MG63 (cell line): ENCODE measurements around the gene ARID3B. TPM values are rescaled to one million over a fixed set of nuclear protein-coding genes. Genes with fewer than 3 reads are reported as not detected.
A peak's percentile ranks its signal among the peaks of the same experiment; 100 is the strongest.
"Not testable (repeated sequence)": the region's sequence is repeated elsewhere in the genome, so short reads cannot be mapped to it uniquely, and the experiment has no call there.

ENCODE experiments used
- DNase-seq: peaks from one replicate; pipeline ENCODE4 v3.0.0-alpha.2; 2020
- H3K27me3 ChIP-seq: fragments of 250-450 bp; sonication (Bioruptor Pico); 2 replicates; pipeline ENCODE4 v1.5.1; 2020; ENCODE audit warnings: mild to moderate bottlenecking, moderate library complexity
- H3K36me3 ChIP-seq: fragments of 250-450 bp; sonication (Bioruptor Pico); 2 replicates; pipeline ENCODE4 v1.5.1; 2020; ENCODE audit warnings: mild to moderate bottlenecking, moderate library complexity
- H3K4me3 ChIP-seq: fragments of 250-450 bp; sonication (Bioruptor Pico); 2 replicates; pipeline ENCODE4 v1.5.1; 2020; ENCODE audit warnings: mild to moderate bottlenecking, moderate library complexity
- H3K9me3 ChIP-seq: fragments of 250-450 bp; sonication (Bioruptor Pico); 2 replicates; pipeline ENCODE4 v1.5.1; 2020; ENCODE audit warnings: mild to moderate bottlenecking, moderate library complexity
- total RNA-seq: library from RNA; depleted of rRNA; stranded (reverse); fragments of >200 nt; shearing (Covaris generic); gene quantifications from 2 replicates; pipeline ENCODE4 v1.2.3, GENCODE V29; 2014; ENCODE audit warnings: low replicate concordance

Gene ARID3B
- total RNA-seq, 1 experiment from 2014 or later = 1.3 TPM

DNA sequence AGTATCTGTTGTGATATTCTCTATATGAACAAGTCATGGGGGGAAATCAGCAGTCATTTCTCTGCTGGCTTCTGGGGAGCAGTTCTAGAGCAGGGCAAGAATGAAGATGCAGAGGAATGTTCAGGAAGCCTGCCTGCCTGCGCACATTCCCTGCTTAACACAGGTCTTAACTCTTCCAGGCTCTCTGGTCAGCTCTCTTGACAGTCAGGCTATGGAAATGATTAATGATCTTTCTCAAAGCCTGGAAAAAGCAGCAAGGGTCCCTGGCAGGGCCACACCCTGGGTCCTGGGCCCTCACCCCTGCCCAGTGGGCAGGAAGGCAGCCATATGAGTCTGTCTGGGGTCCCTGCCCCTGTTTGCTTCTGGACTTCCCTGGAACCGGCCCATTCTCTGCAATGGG, 43.2 kb downstream of the ARID3B start:
- H3K27me3 ChIP-seq = no peaks in the 10 kb centered on the region
- H3K9me3 ChIP-seq = no peaks in the 10 kb centered on the region

GRCh38 chr15:74584779-74585178, 43.8 kb downstream of the ARID3B start:
- no peaks in the 10 kb centered on the region for H3K27me3 ChIP-seq
- H3K36me3 ChIP-seq = peaks cover 10% of the 10 kb centered on the region
- no peak for DNase-seq
- no peaks in the 10 kb centered on the region for H3K9me3 ChIP-seq
- H3K4me3 ChIP-seq = no peak overlapping the region

More for the DNA sequence above, 43.2 kb downstream of the ARID3B start:
- no peak overlapping the region for H3K4me3 ChIP-seq
- H3K36me3 ChIP-seq = peaks cover 7% of the 10 kb centered on the region; the same call in 1 of the 2 replicates
- DNase-seq = no peak

DNA sequence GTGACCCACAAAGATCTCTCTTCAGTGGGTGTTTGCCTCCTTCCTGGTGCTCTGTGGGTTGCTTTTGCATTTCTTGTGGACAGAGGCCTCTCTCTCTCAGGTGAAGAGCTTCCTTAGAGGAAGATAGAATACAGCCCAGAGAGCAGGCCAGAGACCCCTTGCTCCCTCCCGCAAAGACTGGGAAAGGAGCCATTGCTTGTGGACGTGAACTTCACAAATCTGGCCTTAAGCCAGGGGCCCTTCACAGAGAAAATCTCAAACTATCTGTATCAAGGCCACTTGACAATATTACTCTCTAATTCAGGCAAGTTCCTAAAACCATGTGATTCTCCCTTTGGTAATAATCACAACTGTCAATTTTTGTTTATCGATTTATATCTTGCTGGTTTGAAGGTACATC, 44.2 kb downstream of the ARID3B start:
- Histone ChIP-seq H3K36me3 (peaks cover 14% of the 10 kb centered on the region), H3K9me3 (no peaks in the 10 kb centered on the region), H3K27me3 (no peaks in the 10 kb centered on the region), H3K4me3 (no peak overlapping the region)
- DNase-seq = no peak

DNA sequence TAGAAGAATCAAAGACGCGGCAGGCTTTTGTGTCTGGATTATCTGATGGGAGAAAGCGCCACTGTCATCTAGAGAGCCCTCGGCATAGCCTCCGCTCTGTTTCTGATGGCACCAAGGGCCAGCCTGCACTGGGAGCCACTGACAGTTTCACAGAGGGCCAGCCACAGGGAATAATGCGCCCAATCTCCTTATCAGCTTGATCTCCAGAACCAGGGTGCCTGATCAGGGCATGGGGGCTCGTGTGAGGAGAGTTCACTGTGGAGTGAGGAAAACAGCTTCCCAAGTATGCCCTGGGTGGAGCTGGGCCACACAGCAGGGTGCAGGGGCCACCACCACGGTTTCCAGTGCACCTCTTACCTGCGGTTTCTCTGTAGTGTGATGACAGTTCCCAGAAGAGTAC, 44.8 kb downstream of the ARID3B start:
- Histone ChIP-seq H3K9me3 (no peaks in the 10 kb centered on the region), H3K27me3 (no peaks in the 10 kb centered on the region), H3K36me3 (peaks cover 17% of the 10 kb centered on the region), H3K4me3 (no peak overlapping the region)
- no peak for DNase-seq

GRCh38 chr15:74589826-74590225, 48.8 kb downstream of the ARID3B start:
- no peaks in the 10 kb centered on the region for H3K9me3 ChIP-seq
- DNase-seq = no peak
- H3K4me3 ChIP-seq = no peak overlapping the region
- H3K36me3 ChIP-seq = peaks cover 14% of the 10 kb centered on the region
- no peaks in the 10 kb centered on the region for H3K27me3 ChIP-seq

DNA sequence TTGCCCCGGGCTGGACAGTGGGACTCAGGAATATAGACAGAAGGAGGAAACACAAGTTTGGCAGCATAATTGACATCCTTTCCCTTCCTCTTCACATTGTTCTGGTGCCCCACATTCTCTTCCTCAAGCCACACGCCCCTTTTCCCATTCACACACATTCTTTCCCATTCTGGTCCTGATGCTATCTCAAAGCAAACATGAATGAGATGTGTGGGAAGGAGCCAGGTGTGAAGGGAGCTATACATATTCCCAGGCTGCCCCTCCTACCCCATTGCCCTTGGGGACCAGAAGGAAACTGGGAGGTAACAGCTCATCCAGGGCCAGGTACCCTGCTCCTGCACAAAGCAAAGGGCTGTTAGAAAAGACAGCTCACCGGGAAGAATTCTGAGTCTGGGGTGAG, 51.2 kb downstream of the ARID3B start:
- Histone ChIP-seq H3K27me3 (no peaks in the 10 kb centered on the region), H3K36me3 (peaks cover 11% of the 10 kb centered on the region), H3K4me3 (no peak overlapping the region), H3K9me3 (no peaks in the 10 kb centered on the region)
- DNase-seq = no peak

GRCh38 chr15:74593122-74593521, 52.1 kb downstream of the ARID3B start:
- peaks cover 11% of the 10 kb centered on the region for H3K36me3 ChIP-seq
- DNase-seq = no peak
- H3K27me3 ChIP-seq = no peaks in the 10 kb centered on the region
- H3K4me3 ChIP-seq = no peak overlapping the region
- no peaks in the 10 kb centered on the region for H3K9me3 ChIP-seq

GRCh38 chr15:74594455-74594854, 53.4 kb downstream of the ARID3B start:
- no peak for DNase-seq
- Histone ChIP-seq H3K9me3 (no peaks in the 10 kb centered on the region), H3K36me3 (peaks cover 10% of the 10 kb centered on the region), H3K27me3 (no peaks in the 10 kb centered on the region), H3K4me3 (no peak overlapping the region)

GRCh38 chr15:74595271-74595670, 54.3 kb downstream of the ARID3B start:
- H3K36me3 ChIP-seq = peaks cover 3% of the 10 kb centered on the region
- no peak overlapping the region for H3K4me3 ChIP-seq
- no peak for DNase-seq
- H3K27me3 ChIP-seq = no peaks in the 10 kb centered on the region
- H3K9me3 ChIP-seq = no peaks in the 10 kb centered on the region

DNA sequence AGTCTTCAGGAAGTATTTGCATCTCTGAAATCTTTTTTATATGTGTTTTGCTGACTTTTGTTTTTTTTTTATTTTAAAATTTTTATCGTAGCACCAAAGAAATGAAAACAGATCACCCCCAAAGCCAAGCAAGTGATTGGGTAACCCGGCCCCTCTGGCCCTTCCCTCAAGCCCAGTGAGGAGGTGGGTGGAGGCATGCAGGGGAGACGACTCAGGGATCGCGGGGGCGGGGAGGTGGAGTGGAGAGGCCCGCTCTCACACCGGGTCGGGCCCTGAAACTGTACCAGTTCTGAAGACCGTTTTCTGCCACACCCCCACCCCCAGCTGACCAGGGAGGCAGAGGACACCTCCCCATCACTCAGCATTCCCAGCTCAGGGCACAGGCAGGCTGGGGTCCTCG, 55.7 kb downstream of the ARID3B start:
- not testable (repeated sequence) for H3K36me3 ChIP-seq, H3K9me3 ChIP-seq, H3K4me3 ChIP-seq, DNase-seq, H3K27me3 ChIP-seq

DNA sequence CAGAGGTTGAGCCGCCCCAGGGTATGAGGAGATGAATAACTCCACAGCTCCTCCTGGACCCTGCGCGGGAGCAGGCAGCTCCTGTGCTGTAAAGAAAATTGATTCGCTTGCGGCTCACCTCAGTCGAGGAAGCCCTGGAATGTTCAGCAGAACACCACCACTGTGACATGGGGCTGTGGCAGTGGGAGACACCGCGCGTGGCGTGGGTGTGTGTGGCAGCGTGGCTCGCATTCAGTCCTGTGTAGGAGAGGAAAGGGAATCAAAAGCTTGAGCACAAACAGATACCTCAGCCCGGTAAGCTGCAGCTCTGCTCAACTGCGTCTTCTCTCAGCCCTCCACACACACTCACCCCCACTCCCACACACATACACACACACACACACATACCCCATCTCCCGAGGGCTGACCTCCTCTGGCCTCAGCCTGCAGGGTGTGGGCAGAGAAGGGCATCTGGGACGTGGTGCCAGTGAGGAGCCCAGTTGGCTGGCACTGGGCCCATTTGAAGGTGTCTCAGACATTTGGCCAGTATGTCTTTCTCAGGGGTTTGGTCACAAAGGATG, 56.2 kb downstream of the ARID3B start:
- H3K9me3 ChIP-seq, H3K36me3 ChIP-seq, DNase-seq, H3K4me3 ChIP-seq, H3K27me3 ChIP-seq: not testable (repeated sequence)

DNA sequence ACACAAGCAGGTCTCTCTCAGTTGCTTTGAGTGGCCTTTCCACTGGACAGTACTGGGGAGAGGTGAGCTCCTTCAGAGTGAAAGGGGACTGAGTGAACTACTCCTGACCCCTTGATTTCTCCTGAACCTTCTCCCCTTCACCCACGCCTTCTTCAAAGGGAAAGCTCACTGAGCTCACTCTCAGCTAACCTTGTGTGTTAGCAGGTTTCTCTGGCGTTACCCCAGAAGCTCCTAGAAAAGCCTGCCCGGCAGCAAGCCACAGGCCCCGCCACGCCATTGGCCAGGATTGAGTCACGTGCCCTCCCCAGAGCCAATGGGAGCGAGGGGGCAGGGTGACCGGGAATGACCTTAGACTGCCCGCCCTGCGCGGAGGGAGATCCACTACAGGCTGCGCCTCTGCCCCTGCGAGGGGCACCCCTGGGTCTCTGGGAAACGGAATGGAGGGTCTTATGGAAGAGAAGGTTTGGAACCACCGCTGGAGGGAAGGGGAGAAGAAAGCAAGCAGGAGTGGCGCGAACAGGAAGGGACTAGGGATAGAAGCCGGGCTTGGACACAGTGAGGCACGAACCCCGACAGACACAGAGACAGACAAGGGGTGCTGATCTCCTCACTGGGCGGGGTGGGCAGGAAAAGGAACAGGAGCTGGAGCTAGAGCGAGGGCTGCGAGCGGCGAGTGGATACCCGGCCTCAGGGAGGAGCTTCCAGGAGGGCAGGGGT, 57.3 kb downstream of the ARID3B start:
- H3K27me3 ChIP-seq = no peaks in the 10 kb centered on the region
- DNase-seq = peak; percentile 95
- H3K9me3 ChIP-seq = no peaks in the 10 kb centered on the region
- no peaks in the 10 kb centered on the region; the same call in 1 of the 2 replicates for H3K36me3 ChIP-seq
- H3K4me3 ChIP-seq = peak overlapping the region; percentile 62

GRCh38 chr15:74599156-74599555, 58.1 kb downstream of the ARID3B start:
- no peaks in the 10 kb centered on the region for H3K27me3 ChIP-seq
- H3K9me3 ChIP-seq = no peaks in the 10 kb centered on the region
- no peaks in the 10 kb centered on the region; the same call in 1 of the 2 replicates for H3K36me3 ChIP-seq
- no peak for DNase-seq
- H3K4me3 ChIP-seq = peak overlapping the region; percentile 62

GRCh38 chr15:74603026-74603788, 62.2 kb downstream of the ARID3B start:
- H3K27me3 ChIP-seq = no peaks in the 10 kb centered on the region
- no peak for DNase-seq
- no peak overlapping the region for H3K4me3 ChIP-seq
- no peaks in the 10 kb centered on the region; the same call in 1 of the 2 replicates for H3K36me3 ChIP-seq
- H3K9me3 ChIP-seq = no peaks in the 10 kb centered on the region

GRCh38 chr15:74603789-74604705, 63.0 kb downstream of the ARID3B start:
- DNase-seq = no peak
- H3K4me3 ChIP-seq = no peak overlapping the region

GRCh38 chr15:74604983-74605794, 64.2 kb downstream of the ARID3B start:
- no peaks in the 10 kb centered on the region for H3K9me3 ChIP-seq
- H3K27me3 ChIP-seq = no peaks in the 10 kb centered on the region
- H3K4me3 ChIP-seq = no peak overlapping the region
- H3K36me3 ChIP-seq = no peaks in the 10 kb centered on the region
- DNase-seq = no peak

More at GRCh38 chr15:74603789-74604705, 63.0 kb downstream of the ARID3B start:
- Histone ChIP-seq H3K36me3 (no peaks in the 10 kb centered on the region; the same call in 1 of the 2 replicates), H3K9me3 (no peaks in the 10 kb centered on the region), H3K27me3 (no peaks in the 10 kb centered on the region)
